Activated effector memory CD4-positive, alpha-beta T cell treated with anti-CD3 and anti-CD28 coated beads, Interleukin-2, amount 50 U/mL, for 16 hours (primary cell): ENCODE results near the gene TSPY9.
"Not testable (repeated sequence)": the region's sequence is repeated elsewhere in the genome, so short reads cannot be mapped to it uniquely, and the experiment has no call there.

ENCODE experiments used
- DNase-seq: peaks from one replicate; pipeline ENCODE4 v3.0.0-alpha.2; 2020

Gene TSPY9

GRCh38 chrY:9486967-9487366 lies at the start of gene TSPY9:
TSS of gene TSPY9 (plus strand) at chrY:9487267. CDS start at chrY:9487313, 46 bp downstream.
- not testable (repeated sequence) for DNase-seq

- DNase-seq, result not testable (repeated sequence)
These were observed 20.4 kb upstream of the TSPY9 start, which contains the start of gene TSPY1 for GRCh38 chrY:9466655-9467054. TSS of gene TSPY1 (plus strand) at chrY:9466955. CDS start at chrY:9467001, 46 bp downstream.

GRCh38 chrY:9504396-9504795 lies 17.3 kb downstream of the TSPY9 start:
- peak; percentile 63 for DNase-seq

GRCh38 chrY:9516287-9516686 lies 29.2 kb downstream of the TSPY9 start:
- not testable (repeated sequence) for DNase-seq

- not testable (repeated sequence) for DNase-seq
These were observed 40.5 kb downstream of the TSPY9 start, which contains the start of gene TSPY10 for GRCh38 chrY:9527580-9527979. TSS of gene TSPY10 (plus strand) at chrY:9527880. CDS start at chrY:9527926, 46 bp downstream.
